Activated naive CD8-positive, alpha-beta T cell treated with anti-CD3 and anti-CD28 coated beads, Interleukin-2, amount 50 U/mL, for 24 hours (primary cell): ENCODE measurements around the gene KSR1.
A peak's percentile ranks its signal among the peaks of the same experiment; 100 is the strongest.
"Not testable (repeated sequence)": the region's sequence is repeated elsewhere in the genome, so short reads cannot be mapped to it uniquely, and the experiment has no call there.

Experiments used
- ATAC-seq: fragments of 150-1000 bp; cut with Tn5 transposase; one replicate; pipeline ENCODE4 v1.10.0; 2021
- DNase-seq: peaks from one replicate; pipeline ENCODE4 v3.0.0; 2021
- H3K27ac Mint-ChIP-seq: one replicate; pipeline ENCODE4 v1.8.0; 2021; ENCODE audit warnings: mild to moderate bottlenecking, mixed read lengths
- H3K27me3 Mint-ChIP-seq: one replicate; pipeline ENCODE4 v1.8.0; 2021; ENCODE audit warnings: mixed read lengths
- H3K36me3 Mint-ChIP-seq: one replicate; pipeline ENCODE4 v1.8.0; 2021; ENCODE audit warnings: low read depth, mixed read lengths
- H3K4me1 Mint-ChIP-seq: one replicate; pipeline ENCODE4 v1.8.0; 2021; ENCODE audit warnings: mixed read lengths
- H3K4me3 Mint-ChIP-seq: one replicate; pipeline ENCODE4 v1.8.0; 2021; ENCODE audit warnings: mild to moderate bottlenecking, moderate library complexity, mixed read lengths
- H3K9me3 Mint-ChIP-seq: one replicate; pipeline ENCODE4 v1.8.0; 2021; ENCODE audit warnings: mixed read lengths

KSR1 gene

GRCh38 chr17:27634776-27635175 is 178.5 kb downstream of the KSR1 start:
- ATAC-seq (no peak), DNase-seq (no peak)
- no peaks in the 10 kb centered on the region for H3K9me3 Mint-ChIP-seq
- H3K4me1 Mint-ChIP-seq, result peaks cover 34% of the 10 kb centered on the region
- no peak overlapping the region for H3K4me3 Mint-ChIP-seq
- H3K36me3 Mint-ChIP-seq, result peaks cover 2% of the 10 kb centered on the region
- no peak overlapping the region for H3K27ac Mint-ChIP-seq
- H3K27me3 Mint-ChIP-seq, result no peaks in the 10 kb centered on the region

GRCh38 chr17:27635275-27635823 is 179.1 kb downstream of the KSR1 start:
- Mint-ChIP-seq H3K9me3 (no peaks in the 10 kb centered on the region), H3K27me3 (no peaks in the 10 kb centered on the region), H3K36me3 (peaks cover 2% of the 10 kb centered on the region), H3K4me3 (no peak overlapping the region), H3K27ac (peak overlapping the region; percentile 65), H3K4me1 (peaks cover 34% of the 10 kb centered on the region)
- ATAC-seq, result no peak
- no peak for DNase-seq

GRCh38 chr17:27636005-27636520 is 179.8 kb downstream of the KSR1 start:
- not testable (repeated sequence) for DNase-seq

GRCh38 chr17:27637818-27638217 is 181.6 kb downstream of the KSR1 start:
- H3K27ac Mint-ChIP-seq, DNase-seq, H3K9me3 Mint-ChIP-seq, H3K36me3 Mint-ChIP-seq, H3K4me3 Mint-ChIP-seq, H3K27me3 Mint-ChIP-seq, ATAC-seq: not testable (repeated sequence)
- peaks cover 19% of the 10 kb centered on the region for H3K4me1 Mint-ChIP-seq

More at GRCh38 chr17:27636005-27636520, 179.8 kb downstream of the KSR1 start:
- ATAC-seq, H3K36me3 Mint-ChIP-seq, H3K27me3 Mint-ChIP-seq, H3K9me3 Mint-ChIP-seq, H3K4me3 Mint-ChIP-seq: not testable (repeated sequence)
- Mint-ChIP-seq H3K4me1 (peaks cover 29% of the 10 kb centered on the region), H3K27ac (peak overlapping the region; percentile 65)

- not testable (repeated sequence) for H3K4me3 Mint-ChIP-seq, H3K27ac Mint-ChIP-seq, DNase-seq, H3K36me3 Mint-ChIP-seq, H3K9me3 Mint-ChIP-seq, ATAC-seq, H3K27me3 Mint-ChIP-seq
- peaks cover 13% of the 10 kb centered on the region for H3K4me1 Mint-ChIP-seq
Observed at GRCh38 chr17:27638415-27638914, 182.2 kb downstream of the KSR1 start.

- DNase-seq, result no peak
- no peak overlapping the region for H3K4me3 Mint-ChIP-seq
Observed at GRCh38 chr17:27640790-27641189, 184.5 kb downstream of the KSR1 start.

GRCh38 chr17:27644586-27644985 is 188.3 kb downstream of the KSR1 start:
- DNase-seq, result no peak
- Mint-ChIP-seq H3K36me3 (peaks cover 2% of the 10 kb centered on the region), H3K4me3 (no peak overlapping the region), H3K27me3 (no peaks in the 10 kb centered on the region), H3K9me3 (no peaks in the 10 kb centered on the region), H3K27ac (no peak overlapping the region), H3K4me1 (no peaks in the 10 kb centered on the region)
- peak; percentile 9 for ATAC-seq

More at GRCh38 chr17:27640790-27641189, 184.5 kb downstream of the KSR1 start:
- no peaks in the 10 kb centered on the region for H3K9me3 Mint-ChIP-seq
- no peak overlapping the region for H3K27ac Mint-ChIP-seq
- no peaks in the 10 kb centered on the region for H3K36me3 Mint-ChIP-seq
- no peaks in the 10 kb centered on the region for H3K27me3 Mint-ChIP-seq
- H3K4me1 Mint-ChIP-seq, result peaks cover under 1% of the 10 kb centered on the region
- ATAC-seq, result no peak

- not testable (repeated sequence) for H3K4me1 Mint-ChIP-seq, H3K9me3 Mint-ChIP-seq, H3K27ac Mint-ChIP-seq, H3K36me3 Mint-ChIP-seq, H3K27me3 Mint-ChIP-seq, DNase-seq, H3K4me3 Mint-ChIP-seq
- peak; percentile 50 for ATAC-seq
Observed at GRCh38 chr17:27645621-27646020, 189.4 kb downstream of the KSR1 start.

- Mint-ChIP-seq H3K4me1 (no peaks in the 10 kb centered on the region), H3K9me3 (no peaks in the 10 kb centered on the region), H3K36me3 (peaks cover 2% of the 10 kb centered on the region), H3K27ac (no peak overlapping the region), H3K27me3 (no peaks in the 10 kb centered on the region), H3K4me3 (no peak overlapping the region)
- ATAC-seq, result no peak
- no peak for DNase-seq
Observed at GRCh38 chr17:27646232-27646631, 190.0 kb downstream of the KSR1 start.

- Mint-ChIP-seq H3K4me1 (no peaks in the 10 kb centered on the region), H3K9me3 (no peaks in the 10 kb centered on the region), H3K36me3 (peaks cover 2% of the 10 kb centered on the region), H3K27ac (no peak overlapping the region), H3K4me3 (no peak overlapping the region), H3K27me3 (no peaks in the 10 kb centered on the region)
- DNase-seq (no peak), ATAC-seq (no peak)
Observed at GRCh38 chr17:27647765-27648164, 191.5 kb downstream of the KSR1 start.

GRCh38 chr17:27649111-27649571 is 192.9 kb downstream of the KSR1 start:
- H3K9me3 Mint-ChIP-seq, H3K4me3 Mint-ChIP-seq, H3K36me3 Mint-ChIP-seq, H3K27me3 Mint-ChIP-seq, H3K27ac Mint-ChIP-seq, ATAC-seq, H3K4me1 Mint-ChIP-seq, DNase-seq: not testable (repeated sequence)

- H3K9me3 Mint-ChIP-seq, result no peaks in the 10 kb centered on the region
- peaks cover 5% of the 10 kb centered on the region for H3K4me1 Mint-ChIP-seq
- H3K36me3 Mint-ChIP-seq, result peaks cover 2% of the 10 kb centered on the region
- ATAC-seq (no peak), DNase-seq (no peak)
- no peak overlapping the region for H3K27ac Mint-ChIP-seq
- H3K4me3 Mint-ChIP-seq, result no peak overlapping the region
- H3K27me3 Mint-ChIP-seq, result no peaks in the 10 kb centered on the region
Observed at GRCh38 chr17:27649929-27650328, 193.7 kb downstream of the KSR1 start.

- H3K36me3 Mint-ChIP-seq, result peaks cover 2% of the 10 kb centered on the region
- ATAC-seq, result no peak
- H3K4me3 Mint-ChIP-seq, result no peak overlapping the region
Observed at GRCh38 chr17:27650836-27651235, 194.6 kb downstream of the KSR1 start.

GRCh38 chr17:27651411-27652345 is 195.4 kb downstream of the KSR1 start:
- H3K4me1 Mint-ChIP-seq, result peaks cover 5% of the 10 kb centered on the region
- DNase-seq (peak; percentile 74), ATAC-seq (no peak)
- peaks cover 2% of the 10 kb centered on the region for H3K36me3 Mint-ChIP-seq
- no peaks in the 10 kb centered on the region for H3K27me3 Mint-ChIP-seq
- no peaks in the 10 kb centered on the region for H3K9me3 Mint-ChIP-seq
- no peak overlapping the region for H3K4me3 Mint-ChIP-seq
- H3K27ac Mint-ChIP-seq, result no peak overlapping the region

More at GRCh38 chr17:27650836-27651235, 194.6 kb downstream of the KSR1 start:
- Mint-ChIP-seq H3K4me1 (peaks cover 5% of the 10 kb centered on the region), H3K27me3 (no peaks in the 10 kb centered on the region), H3K27ac (no peak overlapping the region), H3K9me3 (no peaks in the 10 kb centered on the region)
- no peak for DNase-seq
